Progenitor cell of endocrine pancreas (in vitro differentiated cells): ENCODE measurements around the gene RHOV. TPM values are rescaled to one million over a fixed set of nuclear protein-coding genes. Genes with fewer than 3 reads are reported as not detected.

Source experiments
- DNase-seq: peaks from one replicate; pipeline ENCODE4 v3.0.0; 2021; ENCODE audit warnings: low spot score; ENCODE audit not compliant: unreplicated experiment
- H3K27ac Mint-ChIP-seq: 2 replicates; pipeline ENCODE4 v1.8.0; 2021; ENCODE audit warnings: mild to moderate bottlenecking, moderate library complexity, mixed read lengths
- H3K27me3 Mint-ChIP-seq: 2 replicates; pipeline ENCODE4 v1.8.0; 2021; ENCODE audit warnings: mixed read lengths
- H3K36me3 Mint-ChIP-seq: 2 replicates; pipeline ENCODE4 v1.8.0; 2022; ENCODE audit warnings: mixed read lengths; ENCODE audit not compliant: insufficient read depth
- H3K4me1 Mint-ChIP-seq: 2 replicates; pipeline ENCODE4 v1.8.0; 2021; ENCODE audit warnings: low read depth, mixed read lengths
- H3K4me3 Mint-ChIP-seq: 2 replicates; pipeline ENCODE4 v1.8.0; 2021; ENCODE audit warnings: low read depth, mild to moderate bottlenecking, moderate library complexity, mixed read lengths
- H3K9me3 Mint-ChIP-seq: 2 replicates; pipeline ENCODE4 v1.8.0; 2021; ENCODE audit warnings: low read depth, mixed read lengths
- total RNA-seq: library from RNA; stranded (reverse); gene quantifications from 2 replicates; pipeline ENCODE4 v1.2.1, GENCODE V29; 2021
- TF ChIP-seq, protein P1 (sequence below): fragments of 200-600 bp; sonication (generic); IDR thresholded peaks from one replicate; pipeline ENCODE4 v1.5.0; 2021; ENCODE audit warnings: antibody characterized with exemption, mild to moderate bottlenecking; ENCODE audit not compliant: unreplicated experiment

The RHOV gene
- total RNA-seq, 1 donor from 2014 or later: 5.1 TPM

DNA sequence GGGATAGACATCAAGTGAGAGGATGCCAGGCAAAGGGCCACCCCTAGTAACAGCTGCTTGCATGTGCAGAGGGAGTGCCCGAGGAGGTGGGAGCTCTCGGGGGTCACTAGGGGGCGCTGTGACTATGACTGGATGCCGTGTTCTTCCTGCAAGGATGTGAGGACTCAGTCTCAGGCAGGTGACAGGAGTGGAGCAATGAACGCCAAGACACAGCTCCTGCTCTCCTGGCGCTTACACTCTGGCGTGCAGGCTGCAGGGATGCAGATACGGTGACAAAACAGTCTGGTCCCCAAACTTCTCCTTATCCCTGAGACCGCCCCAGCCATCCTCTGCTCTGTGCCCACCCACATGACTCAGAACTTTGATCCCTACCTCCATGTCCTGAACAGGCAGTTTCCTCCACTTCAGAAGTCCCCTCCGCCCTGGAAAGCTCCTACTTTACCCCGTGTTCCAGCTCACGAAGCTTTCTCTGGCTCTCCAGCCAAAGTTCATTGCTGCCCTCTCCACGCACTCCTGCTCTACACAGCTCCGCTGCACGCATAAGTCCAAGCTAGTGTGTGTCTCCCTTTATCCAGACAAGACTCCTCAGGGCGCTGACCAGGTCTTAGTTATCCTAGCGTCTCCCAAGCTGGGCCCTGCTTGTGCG, 14.7 kb downstream of the RHOV start:
- DNase-seq: peak; percentile 69
- Mint-ChIP-seq H3K4me1 (peaks cover 20% of the 10 kb centered on the region), H3K9me3 (no peaks in the 10 kb centered on the region), H3K36me3 (peaks cover 13% of the 10 kb centered on the region), H3K27me3 (no peaks in the 10 kb centered on the region), H3K4me3 (no peak overlapping the region), H3K27ac (peak overlapping the region; percentile 90)
- TF ChIP-seq, protein P1, sequence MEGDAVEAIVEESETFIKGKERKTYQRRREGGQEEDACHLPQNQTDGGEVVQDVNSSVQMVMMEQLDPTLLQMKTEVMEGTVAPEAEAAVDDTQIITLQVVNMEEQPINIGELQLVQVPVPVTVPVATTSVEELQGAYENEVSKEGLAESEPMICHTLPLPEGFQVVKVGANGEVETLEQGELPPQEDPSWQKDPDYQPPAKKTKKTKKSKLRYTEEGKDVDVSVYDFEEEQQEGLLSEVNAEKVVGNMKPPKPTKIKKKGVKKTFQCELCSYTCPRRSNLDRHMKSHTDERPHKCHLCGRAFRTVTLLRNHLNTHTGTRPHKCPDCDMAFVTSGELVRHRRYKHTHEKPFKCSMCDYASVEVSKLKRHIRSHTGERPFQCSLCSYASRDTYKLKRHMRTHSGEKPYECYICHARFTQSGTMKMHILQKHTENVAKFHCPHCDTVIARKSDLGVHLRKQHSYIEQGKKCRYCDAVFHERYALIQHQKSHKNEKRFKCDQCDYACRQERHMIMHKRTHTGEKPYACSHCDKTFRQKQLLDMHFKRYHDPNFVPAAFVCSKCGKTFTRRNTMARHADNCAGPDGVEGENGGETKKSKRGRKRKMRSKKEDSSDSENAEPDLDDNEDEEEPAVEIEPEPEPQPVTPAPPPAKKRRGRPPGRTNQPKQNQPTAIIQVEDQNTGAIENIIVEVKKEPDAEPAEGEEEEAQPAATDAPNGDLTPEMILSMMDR: peak; percentile 83

DNA sequence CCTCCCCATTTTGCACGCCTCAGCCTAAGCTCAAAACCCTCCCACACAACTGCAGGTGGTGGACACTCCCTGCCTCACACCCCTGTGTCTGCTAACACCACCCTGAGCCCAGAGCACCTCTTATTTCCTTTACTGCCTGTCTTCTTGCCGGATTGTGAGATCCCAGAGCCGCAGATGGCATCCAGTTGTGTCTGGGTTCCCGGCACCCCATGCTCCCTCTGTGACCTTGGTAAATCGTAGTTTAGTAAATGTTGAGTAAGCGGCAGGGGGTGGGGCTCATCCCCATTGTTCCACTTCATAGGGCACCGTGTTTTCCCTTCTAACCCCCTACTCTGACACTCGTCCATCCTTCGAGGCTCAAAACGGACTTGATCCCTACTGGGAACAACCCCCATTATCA, 15.3 kb downstream of the RHOV start:
- Mint-ChIP-seq H3K36me3 (peaks cover 13% of the 10 kb centered on the region), H3K4me1 (peaks cover 20% of the 10 kb centered on the region), H3K27me3 (no peaks in the 10 kb centered on the region), H3K4me3 (no peak overlapping the region), H3K27ac (peak overlapping the region; percentile 84), H3K9me3 (no peaks in the 10 kb centered on the region)
- no peak for DNase-seq
- TF ChIP-seq, protein P1: no peak

DNA sequence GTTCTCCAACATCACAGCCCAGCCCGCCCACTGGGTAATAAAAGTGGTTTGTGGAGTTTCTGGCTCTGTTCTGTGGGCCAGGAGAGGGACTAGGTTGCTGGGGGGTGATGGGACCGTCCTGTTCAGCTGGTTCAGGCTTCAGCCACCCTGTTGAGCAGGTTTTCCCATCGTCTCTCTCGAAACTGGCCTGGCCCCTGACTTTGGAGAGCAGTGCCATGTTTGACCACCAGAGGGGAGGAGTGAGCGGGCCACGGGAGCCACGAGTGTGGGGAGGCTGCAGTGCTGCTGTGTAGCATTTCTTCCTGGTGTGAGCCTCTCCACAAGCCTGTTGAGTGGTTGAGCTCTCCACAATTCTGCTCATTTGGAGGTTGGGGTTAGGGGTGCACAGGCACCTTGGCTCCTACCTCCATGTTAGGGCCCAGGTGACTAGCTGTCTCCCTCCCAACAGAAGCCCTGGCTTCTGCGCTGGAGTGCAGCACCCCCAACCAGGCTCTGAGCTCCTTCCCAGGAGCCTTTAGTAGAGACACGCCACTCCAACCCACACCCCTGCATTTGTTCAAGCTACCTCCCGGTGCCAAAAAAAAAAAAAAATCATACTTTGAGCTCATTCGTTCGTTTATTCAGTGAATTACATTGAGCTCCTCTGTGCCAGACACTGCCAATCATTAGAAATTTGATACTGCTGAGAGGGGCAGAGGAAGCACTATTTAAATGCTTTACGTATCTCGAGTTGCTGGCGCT, 16.3 kb downstream of the RHOV start:
- H3K27ac Mint-ChIP-seq: peak overlapping the region; percentile 97
- H3K4me1 Mint-ChIP-seq: peaks cover 17% of the 10 kb centered on the region
- H3K4me3 Mint-ChIP-seq: no peak overlapping the region
- no peaks in the 10 kb centered on the region for H3K9me3 Mint-ChIP-seq
- peaks cover 13% of the 10 kb centered on the region for H3K36me3 Mint-ChIP-seq
- DNase-seq: peak; percentile 89
- H3K27me3 Mint-ChIP-seq: no peaks in the 10 kb centered on the region
- TF ChIP-seq, protein P1: peak; percentile 93

DNA sequence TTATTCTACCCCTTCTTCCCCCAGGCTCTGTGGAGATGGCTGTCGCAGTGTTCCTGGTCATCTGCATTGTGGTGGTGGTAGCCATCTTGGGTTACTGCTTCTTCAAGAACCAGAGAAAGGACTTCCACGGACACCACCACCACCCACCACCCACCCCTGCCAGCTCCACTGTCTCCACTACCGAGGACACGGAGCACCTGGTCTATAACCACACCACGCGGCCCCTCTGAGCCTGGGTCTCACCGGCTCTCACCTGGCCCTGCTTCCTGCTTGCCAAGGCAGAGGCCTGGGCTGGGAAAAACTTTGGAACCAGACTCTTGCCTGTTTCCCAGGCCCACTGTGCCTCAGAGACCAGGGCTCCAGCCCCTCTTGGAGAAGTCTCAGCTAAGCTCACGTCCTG, 17.3 kb downstream of the RHOV start:
- peaks cover 15% of the 10 kb centered on the region for H3K4me1 Mint-ChIP-seq
- H3K27me3 Mint-ChIP-seq: no peaks in the 10 kb centered on the region
- TF ChIP-seq, protein P1: no peak
- H3K9me3 Mint-ChIP-seq: no peaks in the 10 kb centered on the region
- H3K27ac Mint-ChIP-seq: peak overlapping the region; percentile 97
- H3K4me3 Mint-ChIP-seq: no peak overlapping the region
- H3K36me3 Mint-ChIP-seq: peaks cover 13% of the 10 kb centered on the region
- no peak for DNase-seq

DNA sequence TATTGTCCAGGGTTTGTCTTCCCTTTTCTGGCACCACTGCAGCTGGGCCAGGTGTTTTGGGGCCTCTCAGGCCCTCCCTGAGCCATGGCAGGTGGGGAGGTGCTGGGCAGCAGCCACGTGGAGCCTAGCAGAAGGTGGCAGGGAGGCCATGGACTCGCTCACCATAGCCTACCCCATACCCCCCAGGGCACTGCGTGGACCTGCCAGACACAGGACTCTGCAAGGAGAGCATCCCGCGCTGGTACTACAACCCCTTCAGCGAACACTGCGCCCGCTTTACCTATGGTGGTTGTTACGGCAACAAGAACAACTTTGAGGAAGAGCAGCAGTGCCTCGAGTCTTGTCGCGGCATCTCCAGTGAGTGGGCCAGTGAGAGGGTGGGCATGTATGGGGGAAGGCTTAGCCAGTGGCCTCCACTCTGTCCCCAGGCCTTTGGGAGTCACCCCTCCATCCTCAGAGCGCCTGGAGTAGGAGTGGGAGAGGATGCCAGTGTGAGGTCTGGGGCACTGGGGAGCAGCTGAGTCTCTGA, 18.3 kb downstream of the RHOV start:
- TF ChIP-seq, protein P1: no peak
- DNase-seq: no peak
- H3K27ac Mint-ChIP-seq: no peak overlapping the region
- peaks cover 15% of the 10 kb centered on the region for H3K4me1 Mint-ChIP-seq
- H3K9me3 Mint-ChIP-seq: no peaks in the 10 kb centered on the region
- H3K27me3 Mint-ChIP-seq: no peaks in the 10 kb centered on the region
- peaks cover 19% of the 10 kb centered on the region for H3K36me3 Mint-ChIP-seq
- no peak overlapping the region for H3K4me3 Mint-ChIP-seq
